ENCODE data around the gene BRF1.

BRF1 gene

GRCh38 chr14:105187935-105188524, 112.8 kb downstream of the BRF1 start:
- no peak for FAIRE-seq

GRCh38 chr14:105187116-105187515, 113.7 kb downstream of the BRF1 start:
- FAIRE-seq, result no peak

GRCh38 chr14:105185973-105186372, 114.8 kb downstream of the BRF1 start:
- FAIRE-seq, result no peak

GRCh38 chr14:105185001-105185400, 115.8 kb downstream of the BRF1 start:
- FAIRE-seq, result no peak

GRCh38 chr14:105184461-105184860, 116.3 kb downstream of the BRF1 start:
- no peak for FAIRE-seq

- FAIRE-seq, result no peak
Measured at GRCh38 chr14:105182296-105183020, 118.3 kb downstream of the BRF1 start.

GRCh38 chr14:105181549-105182295, 119.1 kb downstream of the BRF1 start:
- FAIRE-seq, result no peak

GRCh38 chr14:105180592-105181548, 119.9 kb downstream of the BRF1 start, which contains the start of gene NUDT14:
TSS of gene NUDT14 (minus strand) at chr14:105181312. CDS start at chr14:105181209, 103 bp downstream.
- no peak for FAIRE-seq

- FAIRE-seq, result no peak
Measured at GRCh38 chr14:105179191-105179590, 121.6 kb downstream of the BRF1 start.

GRCh38 chr14:105178868-105179140, 122.0 kb downstream of the BRF1 start:
- no peak for FAIRE-seq

- no peak for FAIRE-seq
Measured at GRCh38 chr14:105178069-105178867, 122.5 kb downstream of the BRF1 start.

- FAIRE-seq, result no peak
Measured at GRCh38 chr14:105177082-105177481, 123.7 kb downstream of the BRF1 start.

- no peak for FAIRE-seq
Measured at GRCh38 chr14:105176513-105176912, 124.3 kb downstream of the BRF1 start.

GRCh38 chr14:105173901-105174894, 126.6 kb downstream of the BRF1 start:
- FAIRE-seq, result no peak

- FAIRE-seq, result no peak
Measured at GRCh38 chr14:105173145-105173544, 127.7 kb downstream of the BRF1 start.

- FAIRE-seq, result no peak
Measured at GRCh38 chr14:105172476-105172875, 128.3 kb downstream of the BRF1 start.

GRCh38 chr14:105171004-105171673, 129.7 kb downstream of the BRF1 start:
- FAIRE-seq, result no peak

GRCh38 chr14:105169776-105170655, 130.8 kb downstream of the BRF1 start:
- no peak for FAIRE-seq

- no peak for FAIRE-seq
Measured at GRCh38 chr14:105168979-105169507, 131.8 kb downstream of the BRF1 start.

Data from TTC549 (cell line).